ENCODE results near the gene PODXL2. TPM values are rescaled to one million over a fixed set of nuclear protein-coding genes. Genes with fewer than 3 reads are reported as not detected.

PODXL2 gene
- polyA plus RNA-seq, 1 donor: 10.9 TPM

DNA sequence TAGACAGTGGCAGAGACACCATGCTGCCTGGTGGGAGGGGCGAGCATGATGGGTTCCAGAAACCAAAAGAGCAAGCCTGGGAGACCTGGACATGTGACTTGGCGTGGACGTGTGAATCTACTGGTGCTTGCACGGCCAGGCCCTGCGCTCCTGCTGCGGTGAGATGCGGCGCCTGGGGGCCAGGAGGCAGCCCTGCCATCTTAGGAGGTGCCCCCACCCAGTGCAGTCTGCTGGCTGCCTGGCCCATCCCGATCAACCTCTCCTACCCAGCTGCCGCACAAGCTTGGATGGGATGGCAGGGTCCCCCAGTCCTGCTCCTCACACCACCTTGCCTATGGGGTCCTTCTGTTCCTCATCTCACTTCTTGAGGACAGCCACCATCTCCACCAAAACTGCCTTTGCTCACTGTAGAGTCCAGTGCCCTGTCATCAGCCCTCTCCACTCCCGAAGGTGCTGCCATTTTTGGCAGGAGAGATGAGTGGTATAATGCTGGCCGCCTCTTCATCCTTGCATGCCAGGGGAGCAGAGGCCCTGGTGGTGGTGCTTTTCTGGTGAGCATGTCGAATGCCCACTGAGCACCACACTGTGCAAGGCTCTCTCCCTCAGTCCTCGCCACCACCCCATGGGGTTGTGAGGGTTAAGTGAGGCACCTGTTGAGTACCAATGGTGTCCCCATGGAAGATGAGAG, 40.7 kb downstream of the PODXL2 start:
- no CpG with 5 or more reads among the region's 14 CpGs for WGBS (ENCODE audit: insufficient coverage, low lambda C conversion rate)
- no peaks in the 10 kb centered on the region for H3K36me3 ChIP-seq (ENCODE audit: control insufficient read depth, insufficient read depth, low read length)
- no peaks in the 10 kb centered on the region for H3K27me3 ChIP-seq (ENCODE audit: control insufficient read depth, insufficient read depth, low read length)
- H3K27ac ChIP-seq (ENCODE audit: low read length): no peak overlapping the region
- no peak for DNase-seq
- H3K4me3 ChIP-seq (ENCODE audit: low read length): no peak overlapping the region
- H3K9me3 ChIP-seq (ENCODE audit: control insufficient read depth, low read depth, low read length): no peaks in the 10 kb centered on the region
- H3K4me1 ChIP-seq (ENCODE audit: control insufficient read depth, insufficient read depth, low read length): peaks cover 12% of the 10 kb centered on the region

GRCh38 chr3:127670229-127670559, 41.2 kb downstream of the PODXL2 start:
- no peak overlapping the region for H3K4me3 ChIP-seq (ENCODE audit: low read length)
- no peak overlapping the region for H3K27ac ChIP-seq (ENCODE audit: low read length)
- no peak for DNase-seq
- WGBS (ENCODE audit: insufficient coverage, low lambda C conversion rate): 100% methylated on average over 1 of the region's 7 CpGs
- H3K4me1 ChIP-seq (ENCODE audit: control insufficient read depth, insufficient read depth, low read length): peaks cover 12% of the 10 kb centered on the region
- H3K9me3 ChIP-seq (ENCODE audit: control insufficient read depth, low read depth, low read length): no peaks in the 10 kb centered on the region
- H3K36me3 ChIP-seq (ENCODE audit: control insufficient read depth, insufficient read depth, low read length): no peaks in the 10 kb centered on the region
- H3K27me3 ChIP-seq (ENCODE audit: control insufficient read depth, insufficient read depth, low read length): no peaks in the 10 kb centered on the region

DNA sequence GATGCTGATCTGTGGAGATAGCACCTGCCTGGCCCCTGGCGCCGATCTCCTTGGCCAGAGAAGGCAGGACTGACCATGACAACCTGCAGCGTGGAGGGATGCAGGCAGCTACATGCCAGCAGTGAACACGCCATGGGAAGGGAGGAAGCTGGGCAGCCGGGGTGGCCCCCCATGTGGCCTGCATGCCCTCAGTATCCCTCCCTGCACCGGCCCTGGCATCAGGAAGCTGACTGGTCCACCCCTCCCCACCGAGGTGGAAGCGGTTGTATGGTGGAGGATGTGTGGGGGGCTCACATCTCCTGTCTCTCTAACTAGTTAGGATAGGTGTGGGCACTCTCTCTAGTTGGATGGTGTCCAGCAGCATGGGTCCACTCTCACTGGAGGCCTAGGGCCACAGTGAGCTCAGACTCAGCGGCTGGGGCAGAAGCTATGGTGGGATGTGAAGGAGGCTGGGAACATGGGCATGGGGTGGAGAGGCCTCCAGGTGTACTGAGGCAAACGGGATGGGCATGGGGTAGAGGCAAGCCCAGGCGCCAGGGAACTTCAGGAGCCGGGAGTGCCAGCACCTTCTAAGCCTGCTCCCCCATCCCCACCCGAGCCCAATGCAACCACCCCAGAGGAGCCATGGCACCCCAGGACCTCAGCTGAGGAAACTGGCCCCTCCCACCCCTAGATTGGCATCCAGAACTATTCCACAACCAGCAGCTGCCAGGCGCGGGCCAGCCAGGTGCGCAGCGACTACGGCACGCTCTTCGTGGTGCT, 42.0 kb downstream of the PODXL2 start:
- no peak for DNase-seq
- WGBS (ENCODE audit: insufficient coverage, low lambda C conversion rate): no CpG with 5 or more reads among the region's 20 CpGs
- Histone ChIP-seq H3K36me3 (ENCODE audit: control insufficient read depth, insufficient read depth, low read length) (peaks cover under 1% of the 10 kb centered on the region), H3K9me3 (ENCODE audit: control insufficient read depth, low read depth, low read length) (no peaks in the 10 kb centered on the region), H3K27ac (ENCODE audit: low read length) (no peak overlapping the region), H3K27me3 (ENCODE audit: control insufficient read depth, insufficient read depth, low read length) (no peaks in the 10 kb centered on the region), H3K4me1 (ENCODE audit: control insufficient read depth, insufficient read depth, low read length) (peaks cover 12% of the 10 kb centered on the region), H3K4me3 (ENCODE audit: low read length) (no peak overlapping the region)

- H3K36me3 ChIP-seq (ENCODE audit: control insufficient read depth, insufficient read depth, low read length): peaks cover 3% of the 10 kb centered on the region
- H3K4me3 ChIP-seq (ENCODE audit: low read length): peak overlapping the region; percentile 59
- H3K27ac ChIP-seq (ENCODE audit: low read length): no peak overlapping the region
- H3K4me1 ChIP-seq (ENCODE audit: control insufficient read depth, insufficient read depth, low read length): peaks cover 14% of the 10 kb centered on the region
- no peaks in the 10 kb centered on the region for H3K27me3 ChIP-seq (ENCODE audit: control insufficient read depth, insufficient read depth, low read length)
- WGBS (ENCODE audit: insufficient coverage, low lambda C conversion rate): no CpG with 5 or more reads among the region's 44 CpGs
- DNase-seq: peak in 1 of 2 donors; percentile 34
- H3K9me3 ChIP-seq (ENCODE audit: control insufficient read depth, low read depth, low read length): no peaks in the 10 kb centered on the region
Observed at GRCh38 chr3:127671523-127672428, 42.8 kb downstream of the PODXL2 start.

- no peaks in the 10 kb centered on the region for H3K9me3 ChIP-seq (ENCODE audit: control insufficient read depth, low read depth, low read length)
- WGBS (ENCODE audit: insufficient coverage, low lambda C conversion rate): no CpG with 5 or more reads among the region's 102 CpGs
- peak within 1 kb of the TSS; percentile 67 for H3K4me3 ChIP-seq (ENCODE audit: low read length)
- peaks cover 7% of the 10 kb centered on the region for H3K36me3 ChIP-seq (ENCODE audit: control insufficient read depth, insufficient read depth, low read length)
- H3K27me3 ChIP-seq (ENCODE audit: control insufficient read depth, insufficient read depth, low read length): no peaks in the 10 kb centered on the region
- peaks cover 15% of the 10 kb centered on the region for H3K4me1 ChIP-seq (ENCODE audit: control insufficient read depth, insufficient read depth, low read length)
- peak; percentile 63 to 84 for DNase-seq
- H3K27ac ChIP-seq (ENCODE audit: low read length): no peak within 1 kb of the TSS
Observed at GRCh38 chr3:127672429-127673190, 43.6 kb downstream of the PODXL2 start, which contains the start of gene ABTB1. Gene ABTB1 (plus strand): TSS chr3:127672952. CDS start chr3:127673026, 74 bp downstream.

- Histone ChIP-seq H3K27ac (ENCODE audit: low read length) (no peak overlapping the region), H3K4me1 (ENCODE audit: control insufficient read depth, insufficient read depth, low read length) (peaks cover 15% of the 10 kb centered on the region), H3K9me3 (ENCODE audit: control insufficient read depth, low read depth, low read length) (no peaks in the 10 kb centered on the region), H3K36me3 (ENCODE audit: control insufficient read depth, insufficient read depth, low read length) (peaks cover 11% of the 10 kb centered on the region), H3K27me3 (ENCODE audit: control insufficient read depth, insufficient read depth, low read length) (no peaks in the 10 kb centered on the region), H3K4me3 (ENCODE audit: low read length) (peak overlapping the region; percentile 67)
- no CpG with 5 or more reads among the region's 51 CpGs for WGBS (ENCODE audit: insufficient coverage, low lambda C conversion rate)
- peak; percentile 48 to 63 for DNase-seq
Observed at GRCh38 chr3:127673191-127674100, 44.5 kb downstream of the PODXL2 start.

DNA sequence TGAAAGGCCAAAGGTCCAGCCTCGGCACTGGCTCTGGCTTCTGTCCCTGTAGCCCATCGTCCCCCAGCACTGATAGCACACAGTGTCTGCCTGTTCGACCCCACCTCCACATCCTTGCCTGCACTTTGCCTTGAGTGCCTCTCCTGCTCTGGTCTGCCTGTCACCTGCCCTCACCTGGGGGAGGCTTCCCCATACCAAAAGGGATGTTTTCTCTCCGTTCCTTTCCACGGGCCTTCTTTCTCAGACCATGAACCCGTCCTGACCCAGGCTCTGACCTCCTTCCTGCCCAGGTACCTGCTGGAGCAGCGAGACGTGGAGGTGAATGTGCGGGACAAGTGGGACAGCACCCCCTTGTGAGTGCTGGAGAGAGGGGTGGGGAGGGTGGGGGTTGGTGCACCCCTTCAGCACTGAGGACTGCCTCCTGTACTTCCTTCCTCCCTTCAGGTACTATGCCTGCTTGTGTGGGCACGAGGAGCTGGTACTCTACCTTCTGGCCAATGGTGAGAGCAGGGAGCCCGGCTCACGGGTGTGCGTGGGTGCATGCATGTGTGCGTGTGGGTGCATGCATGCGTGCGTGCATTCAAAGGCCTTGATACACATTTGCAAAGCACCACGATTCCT, 45.2 kb downstream of the PODXL2 start:
- no peaks in the 10 kb centered on the region for H3K27me3 ChIP-seq (ENCODE audit: control insufficient read depth, insufficient read depth, low read length)
- DNase-seq: no peak
- peaks cover 11% of the 10 kb centered on the region for H3K36me3 ChIP-seq (ENCODE audit: control insufficient read depth, insufficient read depth, low read length)
- peaks cover 15% of the 10 kb centered on the region for H3K4me1 ChIP-seq (ENCODE audit: control insufficient read depth, insufficient read depth, low read length)
- no peak overlapping the region for H3K27ac ChIP-seq (ENCODE audit: low read length)
- no CpG with 5 or more reads among the region's 17 CpGs for WGBS (ENCODE audit: insufficient coverage, low lambda C conversion rate)
- H3K9me3 ChIP-seq (ENCODE audit: control insufficient read depth, low read depth, low read length): no peaks in the 10 kb centered on the region
- no peak overlapping the region for H3K4me3 ChIP-seq (ENCODE audit: low read length)

- WGBS (ENCODE audit: insufficient coverage, low lambda C conversion rate): 100% methylated on average over 3 of the region's 8 CpGs
- no peak overlapping the region for H3K27ac ChIP-seq (ENCODE audit: low read length)
- no peak for DNase-seq
- H3K27me3 ChIP-seq (ENCODE audit: control insufficient read depth, insufficient read depth, low read length): no peaks in the 10 kb centered on the region
- peaks cover 11% of the 10 kb centered on the region for H3K36me3 ChIP-seq (ENCODE audit: control insufficient read depth, insufficient read depth, low read length)
- peaks cover 15% of the 10 kb centered on the region for H3K4me1 ChIP-seq (ENCODE audit: control insufficient read depth, insufficient read depth, low read length)
- H3K4me3 ChIP-seq (ENCODE audit: low read length): no peak overlapping the region
- no peaks in the 10 kb centered on the region for H3K9me3 ChIP-seq (ENCODE audit: control insufficient read depth, low read depth, low read length)
Observed at GRCh38 chr3:127674790-127675189, 45.8 kb downstream of the PODXL2 start.
